ENCODE data around the gene SPATA31D4.

SPATA31D4 gene

GRCh38 chr9:81968026-81968425 is 39.8 kb downstream of the SPATA31D4 start:
- DNase-seq, result no peak

GRCh38 chr9:81969971-81970370 is 41.7 kb downstream of the SPATA31D4 start:
- no peak for DNase-seq

- DNase-seq, result no peak
Observed at GRCh38 chr9:81971727-81972126, 43.5 kb downstream of the SPATA31D4 start.

DNA sequence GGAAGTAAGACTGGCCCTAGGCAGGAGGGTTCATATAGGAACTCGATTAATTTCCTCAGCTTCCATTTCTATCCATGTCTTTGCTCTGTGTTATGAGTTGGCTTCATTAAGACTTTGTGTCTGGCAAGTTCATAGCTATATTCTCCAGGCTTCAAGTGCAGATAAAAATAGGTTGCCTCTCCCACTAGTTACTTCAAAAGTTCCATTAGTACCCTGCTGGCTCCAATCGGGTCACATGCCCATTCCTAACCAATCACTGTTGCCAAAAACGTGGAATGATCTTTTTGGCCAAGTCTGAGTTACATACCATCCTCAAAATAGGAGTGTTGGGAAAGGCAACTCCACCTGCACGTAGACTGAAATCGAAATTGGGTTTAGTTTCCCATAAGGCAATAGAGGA is 46.5 kb downstream of the SPATA31D4 start:
- no peak for DNase-seq

GRCh38 chr9:81976351-81976750 is 48.1 kb downstream of the SPATA31D4 start:
- no peak for DNase-seq

DNA sequence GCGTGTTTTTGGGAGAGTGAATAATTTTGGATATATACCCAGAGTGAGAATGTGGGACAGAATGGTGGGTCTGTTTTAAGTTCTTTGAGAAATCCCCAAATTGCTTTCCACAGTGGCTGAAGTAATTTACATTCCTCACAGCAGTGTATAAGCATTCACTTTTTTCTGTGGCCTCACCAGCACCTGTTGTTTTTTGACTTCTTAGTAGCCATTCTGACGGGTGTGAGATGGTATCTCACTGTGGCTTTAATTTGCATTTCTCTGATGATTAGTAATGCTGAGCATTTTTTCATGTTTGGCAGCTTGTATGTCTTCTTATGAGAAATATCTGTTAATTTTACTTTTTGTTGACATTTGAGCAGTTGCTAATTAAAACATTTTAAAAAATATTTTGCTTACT is 51.0 kb downstream of the SPATA31D4 start:
- no peak for DNase-seq

DNA sequence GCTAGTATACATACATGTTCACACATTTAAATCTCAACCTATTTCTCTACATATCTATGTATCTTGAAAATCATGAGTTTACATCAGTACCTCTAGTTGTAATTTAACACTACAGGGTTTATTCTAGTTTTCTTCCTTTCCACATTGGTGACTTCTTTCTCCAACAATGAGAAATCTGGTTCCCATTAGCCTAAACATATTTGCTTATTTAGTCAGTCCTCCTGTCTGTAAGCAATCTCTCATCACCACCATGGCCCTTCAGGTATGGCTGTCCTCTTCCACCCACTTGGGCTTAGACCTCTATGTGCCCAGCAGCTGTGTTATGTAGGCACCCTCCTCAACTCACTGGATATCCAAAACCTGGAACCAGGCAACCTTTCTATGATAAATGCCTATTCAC is 52.3 kb downstream of the SPATA31D4 start:
- DNase-seq, result no peak

DNA sequence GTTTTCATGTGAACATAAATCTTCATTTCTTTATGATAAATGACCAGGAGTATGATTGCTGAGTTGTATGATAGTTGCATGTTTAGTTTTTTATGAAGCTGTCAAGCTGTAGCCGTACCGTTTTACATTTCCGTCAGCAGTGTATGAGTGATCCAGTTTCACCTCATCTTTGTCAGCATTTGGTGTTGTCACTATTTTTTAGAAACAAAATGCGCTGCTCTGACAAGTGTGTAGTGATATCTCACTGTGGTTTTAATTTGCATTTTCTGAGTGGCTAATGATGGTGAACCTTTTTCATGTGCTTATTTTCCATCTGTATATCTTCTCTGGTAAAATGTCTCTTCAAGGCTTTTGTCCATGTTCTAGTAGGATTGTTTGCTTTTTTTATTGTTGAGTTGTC is 53.7 kb downstream of the SPATA31D4 start:
- DNase-seq, result no peak
